Brain microvascular endothelial cell (primary cell): Measurements from ENCODE around the gene CST5.
"Not testable (repeated sequence)": the region's sequence is repeated elsewhere in the genome, so short reads cannot be mapped to it uniquely, and the experiment has no call there.

Experiments used
- DNase-seq: peaks from one replicate; pipeline ENCODE4 v3.0.0-alpha.2; 2020
- H3K27ac ChIP-seq: fragments of 250-450 bp; sonication (Bioruptor Pico); 2 replicates; pipeline ENCODE4 v1.5.1; 2020; ENCODE audit warnings: mild to moderate bottlenecking, moderate library complexity
- H3K27me3 ChIP-seq: fragments of 250-450 bp; sonication (Bioruptor Pico); replicated peaks from 2 replicates; pipeline ENCODE4 v1.5.1; 2020; ENCODE audit warnings: mild to moderate bottlenecking
- H3K36me3 ChIP-seq: fragments of 250-450 bp; sonication (Bioruptor Pico); replicated peaks from 2 replicates; pipeline ENCODE4 v1.5.1; 2020; ENCODE audit warnings: mild to moderate bottlenecking
- H3K4me3 ChIP-seq: 2 replicates; pipeline ENCODE4 v1.5.1; 2011; ENCODE audit warnings: low read depth, mild to moderate bottlenecking, control low read depth, low read length, moderate library complexity
- CTCF ChIP-seq: IDR thresholded peaks from 2 replicates; pipeline ENCODE4 v1.5.1; 2011; ENCODE audit warnings: low read depth, mild to moderate bottlenecking, moderate library complexity, low read length, control low read depth, inconsistent platforms; ENCODE audit errors: missing control alignments
- in situ Hi-C: cut with HindIII; loops from 2 replicates; pipeline ENCODE4 v1.10.0; 2017; ENCODE audit warnings: low sequenced_read_pairs, low pct_ligation_motif_present

The CST5 gene

GRCh38 chr20:23870461-23870860 lies 9.1 kb downstream of the CST5 start:
- in situ Hi-C loops: no loop called here
- DNase-seq: no peak
- Histone ChIP-seq H3K27ac (no peak overlapping the region), H3K4me3 (no peak overlapping the region), H3K36me3 (no peaks in the 10 kb centered on the region), H3K27me3 (peaks cover 2% of the 10 kb centered on the region)
- TF ChIP-seq CTCF: no peak

GRCh38 chr20:23869520-23869919 lies 10.0 kb downstream of the CST5 start:
- in situ Hi-C loops: no loop called here
- H3K36me3 ChIP-seq: no peaks in the 10 kb centered on the region
- DNase-seq: no peak
- peaks cover 2% of the 10 kb centered on the region for H3K27me3 ChIP-seq
- H3K27ac ChIP-seq: no peak overlapping the region
- no peak for TF ChIP-seq CTCF
- H3K4me3 ChIP-seq: no peak overlapping the region

GRCh38 chr20:23868321-23868720 lies 11.2 kb downstream of the CST5 start:
- no peak for DNase-seq
- in situ Hi-C loops: no loop called here
- no peak overlapping the region for H3K4me3 ChIP-seq
- peaks cover 2% of the 10 kb centered on the region for H3K27me3 ChIP-seq
- no peak overlapping the region for H3K27ac ChIP-seq
- no peaks in the 10 kb centered on the region for H3K36me3 ChIP-seq
- no peak for TF ChIP-seq CTCF

GRCh38 chr20:23867152-23867776 lies 12.3 kb downstream of the CST5 start:
- Histone ChIP-seq H3K27ac (no peak overlapping the region), H3K36me3 (no peaks in the 10 kb centered on the region), H3K27me3 (peaks cover 2% of the 10 kb centered on the region), H3K4me3 (no peak overlapping the region)
- TF ChIP-seq CTCF: no peak
- in situ Hi-C loops: no loop called here
- no peak for DNase-seq

GRCh38 chr20:23860771-23861170 lies 18.8 kb downstream of the CST5 start:
- H3K4me3 ChIP-seq, H3K27ac ChIP-seq, in situ Hi-C loops, H3K27me3 ChIP-seq, DNase-seq, H3K36me3 ChIP-seq: not testable (repeated sequence)

- TF ChIP-seq CTCF: no peak
- in situ Hi-C loops: no loop called here
- no peak for DNase-seq
- Histone ChIP-seq H3K27me3 (no peaks in the 10 kb centered on the region), H3K27ac (no peak overlapping the region), H3K4me3 (no peak overlapping the region), H3K36me3 (no peaks in the 10 kb centered on the region)
Measured at GRCh38 chr20:23857962-23858595, 21.5 kb downstream of the CST5 start.
